HepG2 (cell line): ENCODE results near the gene PET100. TPM values are rescaled to one million over a fixed set of nuclear protein-coding genes. Genes with fewer than 3 reads are reported as not detected.

Source experiments
- ATAC-seq: fragments of 200-7000 bp; cut with Tn5 transposase; 3 replicates; pipeline ENCODE4 v1.9.1; 2020; ENCODE audit warnings: mild to moderate bottlenecking, moderate library complexity
- BruUV-seq: library from RNA; stranded (reverse); fragments of 400-500 nt; replicated peaks from 2 replicates; lab custom pipeline; 2021; lab: Mats Ljungman, UMichigan
- CTCF ChIA-PET: fragments of 300-600 bp; formaldehyde crosslinking; extraction: SDS; loops from one replicate; lab custom pipeline; 2021; ENCODE audit warnings: low total read pairs, inconsistent platforms, low intra/inter-chr PET ratio; lab: Yijun Ruan, JAX
- POLR2A ChIA-PET: fragments of 350-600 bp; sonication (Branson Sonifier 250); formaldehyde crosslinking; loops from one replicate; lab custom pipeline; 2020; ENCODE audit warnings: antibody characterized with exemption, inconsistent platforms; lab: Yijun Ruan, JAX
- DNase-seq: peaks from one replicate; pipeline ENCODE4 v3.0.0-alpha.2; 2015; ENCODE audit warnings: low spot score
- FAIRE-seq: peaks from 3 replicates; lab custom pipeline; 2011; peaks lifted over from hg19 to GRCh38; lab: Jason Lieb, UNC
- H2AFZ ChIP-seq: one replicate; pipeline ENCODE4 v1.6.1; 2011; ENCODE audit warnings: low read length, inconsistent platforms
- H3K27ac ChIP-seq: fragments of 300-600 bp; 3 replicates; pipeline ENCODE4 v1.8.0; 2011; ENCODE audit warnings: mixed run types, mild to moderate bottlenecking, mixed read lengths, low read length, inconsistent platforms; ENCODE audit not compliant: insufficient read depth; ENCODE audit errors: extremely low read length
- H3K27me3 ChIP-seq, 2 experiments: fragments of 200-600 bp in 1 of 2; 2 replicates in 1 of 2; 3 replicates in 1 of 2; pipeline versions ENCODE4 v1.6.0 to v1.8.0; 2011; ENCODE audit warnings: low read length in 2 of 2, mild to moderate bottlenecking in 2 of 2, moderate library complexity in 2 of 2, inconsistent platforms in 1 of 2; ENCODE audit not compliant: insufficient read depth in 2 of 2, control insufficient read depth in 1 of 2
- H3K36me3 ChIP-seq, 2 experiments: fragments of 200-600 bp in 1 of 2; replicated peaks in 1 of 2; 2 replicates in 1 of 2; 3 replicates in 1 of 2; pipeline versions ENCODE4 v1.5.1 to v1.8.0; 2011; ENCODE audit warnings: low read length in 2 of 2, inconsistent platforms in 1 of 2; ENCODE audit not compliant: insufficient read depth in 2 of 2, control insufficient read depth in 1 of 2
- H3K4me1 ChIP-seq: 2 replicates; pipeline ENCODE4 v1.5.1; 2012; ENCODE audit warnings: low read length, inconsistent platforms; ENCODE audit not compliant: insufficient read depth
- H3K4me2 ChIP-seq: 2 replicates; pipeline ENCODE4 v1.6.0; 2011; ENCODE audit warnings: low read depth, low read length, inconsistent platforms
- H3K4me3 ChIP-seq, 3 experiments: fragments of 200-600 bp in 1 of 3; sonication (generic), shearing (Covaris generic) in 1 of 3; replicated peaks in 1 of 3; 2 replicates each; pipeline ENCODE4 v1.5.1; 2011 to 2016; ENCODE audit warnings: low read length in 3 of 3, inconsistent platforms in 2 of 3, low read depth in 2 of 3, mild to moderate bottlenecking in 2 of 3, control low read depth in 1 of 3, mixed read lengths in 1 of 3; ENCODE audit not compliant: insufficient read depth in 1 of 3
- H3K79me2 ChIP-seq: one replicate; pipeline ENCODE4 v1.6.1; 2011; ENCODE audit warnings: low read length, inconsistent platforms; ENCODE audit not compliant: insufficient read depth
- H3K9ac ChIP-seq: 2 replicates; pipeline ENCODE4 v1.6.0; 2011; ENCODE audit warnings: mild to moderate bottlenecking, low read depth, low read length, inconsistent platforms; ENCODE audit not compliant: insufficient read depth
- H3K9me3 ChIP-seq: 2 replicates; pipeline ENCODE4 v1.5.1; 2012; ENCODE audit warnings: mild to moderate bottlenecking, low read length
- H4K20me1 ChIP-seq: 2 replicates; pipeline ENCODE4 v1.6.0; 2011; ENCODE audit warnings: inconsistent platforms, mild to moderate bottlenecking, low read length, moderate library complexity; ENCODE audit not compliant: insufficient read depth
- DNMT1 ChIP-seq: sonication (generic); formaldehyde crosslinking; IDR thresholded peaks from 2 replicates; pipeline ENCODE4 v1.5.1; 2020; ENCODE audit warnings: mild to moderate bottlenecking, missing genetic modification reagents
- FOXK1 ChIP-seq: sonication (generic); formaldehyde crosslinking; IDR thresholded peaks from 2 replicates; pipeline ENCODE4 v1.4.0; 2020; ENCODE audit warnings: low read depth, missing genetic modification reagents, borderline replicate concordance
- GATAD2A ChIP-seq: IDR thresholded peaks from 2 replicates; pipeline ENCODE4 v1.6.1; 2016
- KDM4B ChIP-seq: sonication (generic); formaldehyde crosslinking; IDR thresholded peaks from 2 replicates; pipeline ENCODE4 v1.4.0; 2020; ENCODE audit warnings: missing genetic modification reagents
- SRSF4 ChIP-seq: fragments of 200-400 bp; formaldehyde crosslinking; IDR thresholded peaks from one replicate; pipeline ENCODE4 v1.6.1; 2018; ENCODE audit warnings: mild to moderate bottlenecking, low read depth, low read length, moderate library complexity; ENCODE audit not compliant: poor library complexity, severe bottlenecking
- WIZ ChIP-seq: sonication (generic); formaldehyde crosslinking; IDR thresholded peaks from 2 replicates; pipeline ENCODE4 v1.5.1; 2020; ENCODE audit warnings: mild to moderate bottlenecking, missing genetic modification reagents
- YEATS2 ChIP-seq: sonication (generic); formaldehyde crosslinking; IDR thresholded peaks from 2 replicates; pipeline ENCODE4 v1.4.0; 2020; ENCODE audit warnings: missing genetic modification reagents, borderline replicate concordance
- ZNF350 ChIP-seq: sonication (generic); formaldehyde crosslinking; IDR thresholded peaks from 2 replicates; pipeline ENCODE4 v1.4.0; 2020; ENCODE audit warnings: mild to moderate bottlenecking, low read depth, missing genetic modification reagents, borderline replicate concordance
- ZNF510 ChIP-seq: sonication (generic); formaldehyde crosslinking; IDR thresholded peaks from 2 replicates; pipeline ENCODE4 v1.4.0; 2020; ENCODE audit warnings: low read depth, mild to moderate bottlenecking, missing genetic modification reagents
- ZNF562 ChIP-seq: sonication (generic); formaldehyde crosslinking; IDR thresholded peaks from 2 replicates; pipeline ENCODE4 v1.8.0; 2022; ENCODE audit warnings: missing genetic modification reagents, borderline replicate concordance
- ZNF780A ChIP-seq: sonication (generic); formaldehyde crosslinking; IDR thresholded peaks from 2 replicates; pipeline ENCODE4 v1.8.0; 2022; ENCODE audit warnings: mild to moderate bottlenecking, missing genetic modification reagents, moderate library complexity
- WGBS: methylation state at CpG from one replicate; pipeline ENCODE4 v1.1.6; 2017; ENCODE audit warnings: low lambda C conversion rate; 5-methylcytosine and 5-hydroxymethylcytosine counted together
- in situ Hi-C: cut with HindIII; loops from 2 replicates; pipeline ENCODE4 v1.10.0; 2017; ENCODE audit warnings: low pct_unique_long_range_greater_than_20kb; ENCODE audit not compliant: extremely low pct_ligation_motif_present
- intact Hi-C: fragments of 100-400 bp; cut with micrococcal nuclease; formaldehyde crosslinking; loops from one replicate; pipeline ENCODE4 v1.10.0; 2022; ENCODE audit not compliant: unreplicated experiment
- polyA plus RNA-seq, 8 experiments: library from polyadenylated mRNA; depleted of rRNA in 3 of 8; stranded (reverse) in 7 of 8; unstranded in 1 of 8; fragments of >200 nt; fragmentation: Illumina TruSeq in 4 of 8; extraction: Trizol in 4 of 8; gene quantifications; 2 replicates each; pipeline versions ENCODE4 v1.2.1 to v1.2.3, GENCODE V29; 2011 to 2016; ENCODE audit warnings: low read depth in 4 of 8, missing spikeins in 1 of 8, mixed read lengths in 1 of 8; ENCODE audit not compliant: insufficient read depth in 1 of 8
- total RNA-seq, 5 experiments: library from RNA; depleted of rRNA; stranded (reverse); fragments of >200 nt; fragmentation: Illumina TruSeq; extraction: Trizol; gene quantifications; 2 replicates each; pipeline ENCODE4 v1.2.3, GENCODE V29; 2016; ENCODE audit warnings: low read depth in 1 of 5
- TF ChIP-seq, protein P1 (sequence below): IDR thresholded peaks from 2 replicates; pipeline ENCODE4 v1.6.1; 2016; ENCODE audit warnings: mild to moderate bottlenecking
- TF ChIP-seq, protein P2 (sequence below): sonication (generic); formaldehyde crosslinking; IDR thresholded peaks from 2 replicates; pipeline ENCODE4 v1.4.0; 2020; ENCODE audit warnings: low read depth, missing genetic modification reagents
- TF ChIP-seq, protein P3 (sequence below): IDR thresholded peaks from 2 replicates; pipeline ENCODE4 v1.6.1; 2012; ENCODE audit warnings: low read length, improper control_type of control experiment

The PET100 gene
- total and polyA plus RNA-seq, 2 of the 13 experiments (the other 11 are each of a cell fraction or from before 2014, with no cell fraction given) = 22.3 to 66.5 TPM

DNA sequence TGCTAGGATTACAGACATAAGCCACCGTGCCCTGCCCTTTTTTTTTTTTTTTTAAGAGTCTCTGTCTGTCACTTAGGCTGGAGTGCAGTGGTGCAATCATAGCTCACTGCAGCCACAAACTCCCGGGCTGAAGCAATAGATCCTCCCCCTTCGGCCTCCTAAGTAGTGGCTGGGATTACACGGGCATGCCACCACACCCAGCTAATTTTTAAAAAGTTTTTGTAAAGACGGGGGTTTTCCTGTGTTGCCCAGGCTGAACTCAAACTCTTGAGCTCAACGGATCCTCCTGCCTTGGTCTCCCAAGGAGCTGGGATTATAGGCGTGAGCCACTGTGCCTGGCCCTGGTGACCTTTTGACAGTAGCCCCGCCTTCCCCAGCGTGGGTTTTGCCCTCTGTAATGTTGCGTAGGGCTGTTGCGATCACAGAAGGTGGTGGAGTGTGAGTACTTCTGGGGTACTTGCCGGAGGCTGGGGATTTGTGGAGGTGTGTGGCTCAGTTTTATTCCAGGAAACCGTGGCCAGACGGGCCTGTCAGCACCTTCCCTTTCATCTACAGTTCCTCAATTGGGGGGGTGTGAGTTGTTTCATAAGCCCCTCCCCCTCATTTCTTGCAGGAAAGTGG lies 27.6 kb downstream of the PET100 start:
- Histone ChIP-seq H3K9ac (no peak overlapping the region), H3K4me2 (peak overlapping the region; percentile 28; the same call in 1 of the 2 replicates), H3K4me1 (peaks cover 20% of the 10 kb centered on the region), H2AFZ (no peak overlapping the region), H3K27me3 (no peaks in the 10 kb centered on the region; a peak in 1 of 5 replicates), H3K4me3 (no peak overlapping the region), H3K9me3 (no peaks in the 10 kb centered on the region), H3K27ac (no peak overlapping the region), H3K79me2 (no peaks in the 10 kb centered on the region), H4K20me1 (no peaks in the 10 kb centered on the region), H3K36me3 (no peaks in the 10 kb centered on the region)
- in situ Hi-C loops = no loop called here
- ATAC-seq (peak; percentile 48), DNase-seq (no peak), FAIRE-seq (no peak)
- BruUV-seq = no TSS peak
- intact Hi-C loops = no loop called here
- ChIA-PET POLR2A (interaction anchor here (0.7 to 1.4 kb wide), 2 partner anchors 61 to 365 kb away, joined by 3 to 4 read pairs; partner anchors contain the start of gene CAMSAP3), CTCF (no interaction called here)
- 2% methylated on average over 8 of the region's 14 CpGs for WGBS
- TF ChIP-seq, protein P1, sequence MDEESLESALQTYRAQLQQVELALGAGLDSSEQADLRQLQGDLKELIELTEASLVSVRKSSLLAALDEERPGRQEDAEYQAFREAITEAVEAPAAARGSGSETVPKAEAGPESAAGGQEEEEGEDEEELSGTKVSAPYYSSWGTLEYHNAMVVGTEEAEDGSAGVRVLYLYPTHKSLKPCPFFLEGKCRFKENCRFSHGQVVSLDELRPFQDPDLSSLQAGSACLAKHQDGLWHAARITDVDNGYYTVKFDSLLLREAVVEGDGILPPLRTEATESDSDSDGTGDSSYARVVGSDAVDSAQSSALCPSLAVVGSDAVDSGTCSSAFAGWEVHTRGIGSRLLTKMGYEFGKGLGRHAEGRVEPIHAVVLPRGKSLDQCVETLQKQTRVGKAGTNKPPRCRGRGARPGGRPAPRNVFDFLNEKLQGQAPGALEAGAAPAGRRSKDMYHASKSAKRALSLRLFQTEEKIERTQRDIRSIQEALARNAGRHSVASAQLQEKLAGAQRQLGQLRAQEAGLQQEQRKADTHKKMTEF (CRISPR knock-in tag) = no peak
- TF ChIP-seq, protein P2, sequence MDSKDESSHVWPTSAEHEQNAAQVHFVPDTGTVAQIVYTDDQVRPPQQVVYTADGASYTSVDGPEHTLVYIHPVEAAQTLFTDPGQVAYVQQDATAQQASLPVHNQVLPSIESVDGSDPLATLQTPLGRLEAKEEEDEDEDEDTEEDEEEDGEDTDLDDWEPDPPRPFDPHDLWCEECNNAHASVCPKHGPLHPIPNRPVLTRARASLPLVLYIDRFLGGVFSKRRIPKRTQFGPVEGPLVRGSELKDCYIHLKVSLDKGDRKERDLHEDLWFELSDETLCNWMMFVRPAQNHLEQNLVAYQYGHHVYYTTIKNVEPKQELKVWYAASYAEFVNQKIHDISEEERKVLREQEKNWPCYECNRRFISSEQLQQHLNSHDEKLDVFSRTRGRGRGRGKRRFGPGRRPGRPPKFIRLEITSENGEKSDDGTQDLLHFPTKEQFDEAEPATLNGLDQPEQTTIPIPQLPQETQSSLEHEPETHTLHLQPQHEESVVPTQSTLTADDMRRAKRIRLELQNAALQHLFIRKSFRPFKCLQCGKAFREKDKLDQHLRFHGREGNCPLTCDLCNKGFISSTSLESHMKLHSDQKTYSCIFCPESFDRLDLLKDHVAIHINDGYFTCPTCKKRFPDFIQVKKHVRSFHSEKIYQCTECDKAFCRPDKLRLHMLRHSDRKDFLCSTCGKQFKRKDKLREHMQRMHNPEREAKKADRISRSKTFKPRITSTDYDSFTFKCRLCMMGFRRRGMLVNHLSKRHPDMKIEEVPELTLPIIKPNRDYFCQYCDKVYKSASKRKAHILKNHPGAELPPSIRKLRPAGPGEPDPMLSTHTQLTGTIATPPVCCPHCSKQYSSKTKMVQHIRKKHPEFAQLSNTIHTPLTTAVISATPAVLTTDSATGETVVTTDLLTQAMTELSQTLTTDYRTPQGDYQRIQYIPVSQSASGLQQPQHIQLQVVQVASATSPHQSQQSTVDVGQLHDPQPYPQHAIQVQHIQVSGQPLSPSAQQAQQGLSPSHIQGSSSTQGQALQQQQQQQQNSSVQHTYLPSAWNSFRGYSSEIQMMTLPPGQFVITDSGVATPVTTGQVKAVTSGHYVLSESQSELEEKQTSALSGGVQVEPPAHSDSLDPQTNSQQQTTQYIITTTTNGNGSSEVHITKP (CRISPR knock-in tag) = no peak
- no peak for TF ChIP-seq ZNF562 (CRISPR knock-in tag)
- no peak for TF ChIP-seq ZNF350 (CRISPR knock-in tag)
- TF ChIP-seq YEATS2 (CRISPR knock-in tag) = no peak
- TF ChIP-seq FOXK1 (CRISPR knock-in tag) = no peak
- TF ChIP-seq KDM4B (CRISPR knock-in tag) = no peak
- no peak for TF ChIP-seq WIZ (CRISPR knock-in tag)
- TF ChIP-seq DNMT1 (CRISPR knock-in tag) = no peak
- TF ChIP-seq ZNF780A = no peak
- TF ChIP-seq GATAD2A (CRISPR knock-in tag) = peak; percentile 17; the same call in 1 of the 2 replicates
- no peak for TF ChIP-seq SRSF4
- TF ChIP-seq ZNF510 (CRISPR knock-in tag) = no peak
- TF ChIP-seq, protein P3, sequence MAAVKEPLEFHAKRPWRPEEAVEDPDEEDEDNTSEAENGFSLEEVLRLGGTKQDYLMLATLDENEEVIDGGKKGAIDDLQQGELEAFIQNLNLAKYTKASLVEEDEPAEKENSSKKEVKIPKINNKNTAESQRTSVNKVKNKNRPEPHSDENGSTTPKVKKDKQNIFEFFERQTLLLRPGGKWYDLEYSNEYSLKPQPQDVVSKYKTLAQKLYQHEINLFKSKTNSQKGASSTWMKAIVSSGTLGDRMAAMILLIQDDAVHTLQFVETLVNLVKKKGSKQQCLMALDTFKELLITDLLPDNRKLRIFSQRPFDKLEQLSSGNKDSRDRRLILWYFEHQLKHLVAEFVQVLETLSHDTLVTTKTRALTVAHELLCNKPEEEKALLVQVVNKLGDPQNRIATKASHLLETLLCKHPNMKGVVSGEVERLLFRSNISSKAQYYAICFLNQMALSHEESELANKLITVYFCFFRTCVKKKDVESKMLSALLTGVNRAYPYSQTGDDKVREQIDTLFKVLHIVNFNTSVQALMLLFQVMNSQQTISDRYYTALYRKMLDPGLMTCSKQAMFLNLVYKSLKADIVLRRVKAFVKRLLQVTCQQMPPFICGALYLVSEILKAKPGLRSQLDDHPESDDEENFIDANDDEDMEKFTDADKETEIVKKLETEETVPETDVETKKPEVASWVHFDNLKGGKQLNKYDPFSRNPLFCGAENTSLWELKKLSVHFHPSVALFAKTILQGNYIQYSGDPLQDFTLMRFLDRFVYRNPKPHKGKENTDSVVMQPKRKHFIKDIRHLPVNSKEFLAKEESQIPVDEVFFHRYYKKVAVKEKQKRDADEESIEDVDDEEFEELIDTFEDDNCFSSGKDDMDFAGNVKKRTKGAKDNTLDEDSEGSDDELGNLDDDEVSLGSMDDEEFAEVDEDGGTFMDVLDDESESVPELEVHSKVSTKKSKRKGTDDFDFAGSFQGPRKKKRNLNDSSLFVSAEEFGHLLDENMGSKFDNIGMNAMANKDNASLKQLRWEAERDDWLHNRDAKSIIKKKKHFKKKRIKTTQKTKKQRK = no peak
